SK-N-MC (cell line): ENCODE measurements around the gene ADAMTS17.

Experiments
- DNase-seq: peaks from one replicate; pipeline ENCODE4 v3.0.0-alpha.2; 2011; ENCODE audit warnings: low read depth, low spot score
- H3K27ac ChIP-seq: fragments of 200-600 bp; sonication (generic); 2 replicates; pipeline ENCODE4 v1.5.1; 2016; ENCODE audit warnings: mixed run types
- H3K36me3 ChIP-seq: fragments of 200-600 bp; sonication (generic); 2 replicates; pipeline ENCODE4 v1.6.1; 2017; ENCODE audit warnings: antibody characterized with exemption, low read length, mixed read lengths; ENCODE audit not compliant: insufficient read depth
- H3K4me3 ChIP-seq: fragments of 200-600 bp; sonication (generic); 2 replicates; pipeline ENCODE4 v1.5.1; 2016
- H3K9ac ChIP-seq: fragments of 200-600 bp; sonication (generic); 2 replicates; pipeline ENCODE4 v1.8.0; 2017; ENCODE audit warnings: mixed run types, mixed read lengths; ENCODE audit not compliant: insufficient read length
- H3K9me3 ChIP-seq: fragments of 200-600 bp; sonication (generic); 2 replicates; pipeline ENCODE4 v1.6.1; 2017; ENCODE audit warnings: low read depth, mild to moderate bottlenecking, antibody characterized with exemption, low read length, moderate library complexity, mixed read lengths
- EZH2 ChIP-seq: fragments of 200-600 bp; sonication (generic); IDR thresholded peaks from one replicate; pipeline ENCODE4 v1.6.1; 2017; ENCODE audit warnings: antibody characterized with exemption
- FOXP2 ChIP-seq: optimal IDR thresholded peaks from 2 replicates; pipeline ENCODE3; 2011; ENCODE audit warnings: mild to moderate bottlenecking, moderate library complexity; ENCODE audit not compliant: insufficient read depth; ENCODE audit errors: extremely low read length, control extremely low read depth
- POLR2AphosphoS5 ChIP-seq: IDR thresholded peaks from 2 replicates; pipeline ENCODE4 v1.6.1; 2012; ENCODE audit warnings: mild to moderate bottlenecking, low read depth, low read length, borderline replicate concordance

Gene ADAMTS17

DNA sequence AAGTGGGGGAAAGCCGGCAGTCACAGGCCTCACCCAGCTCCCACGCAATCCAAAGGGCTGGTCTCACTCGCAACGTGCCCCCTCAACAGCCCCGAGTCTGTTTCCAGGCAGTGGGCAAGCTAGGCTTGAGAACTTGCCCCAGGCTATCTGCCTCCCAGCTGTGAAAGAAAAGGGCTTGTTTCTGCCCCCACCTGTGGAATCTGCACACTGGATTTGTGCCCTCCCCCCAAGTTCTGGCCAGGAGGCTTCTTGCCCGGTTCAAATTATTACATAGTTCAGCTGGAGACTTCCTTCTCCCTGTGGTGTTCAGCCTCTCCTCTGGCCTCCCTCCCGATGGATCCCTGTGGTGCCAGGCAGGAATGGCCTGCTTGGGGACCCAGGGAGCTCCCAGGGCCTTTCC, 324.6 kb downstream of the ADAMTS17 start:
- DNase-seq, result no peak
- TF ChIP-seq POLR2AphosphoS5, result no peak
- no peak for TF ChIP-seq FOXP2

DNA sequence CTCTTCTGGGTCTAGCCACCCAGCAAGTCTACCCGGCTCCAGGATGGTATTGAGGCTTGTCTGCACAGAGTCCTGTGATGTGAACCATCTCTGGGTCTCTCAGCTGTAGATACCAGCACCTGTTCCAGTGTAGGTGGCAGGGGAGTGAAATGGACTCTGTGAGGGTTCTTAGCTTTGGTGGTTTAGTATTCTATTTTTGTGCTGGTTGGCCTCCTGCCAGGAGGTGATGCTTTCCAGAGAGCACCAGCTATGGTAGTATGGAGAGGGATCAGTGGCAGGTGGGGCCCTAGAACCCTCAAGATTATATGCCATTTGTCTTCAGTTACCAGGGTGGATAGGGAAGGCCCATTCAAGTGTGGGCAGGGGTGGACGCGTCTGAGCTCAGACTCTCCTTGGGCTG, 325.1 kb downstream of the ADAMTS17 start:
- Histone ChIP-seq H3K4me3 (no peak overlapping the region), H3K36me3 (no peaks in the 10 kb centered on the region), H3K9me3 (no peaks in the 10 kb centered on the region), H3K27ac (no peak overlapping the region), H3K9ac (no peak overlapping the region)
- no peak for DNase-seq
- no peak for TF ChIP-seq FOXP2
- TF ChIP-seq POLR2AphosphoS5, result no peak
- TF ChIP-seq EZH2, result no peak

More for the DNA sequence above, 324.6 kb downstream of the ADAMTS17 start:
- no peak overlapping the region for H3K9ac ChIP-seq
- H3K4me3 ChIP-seq, result no peak overlapping the region
- no peaks in the 10 kb centered on the region for H3K9me3 ChIP-seq
- no peak overlapping the region for H3K27ac ChIP-seq
- H3K36me3 ChIP-seq, result no peaks in the 10 kb centered on the region

DNA sequence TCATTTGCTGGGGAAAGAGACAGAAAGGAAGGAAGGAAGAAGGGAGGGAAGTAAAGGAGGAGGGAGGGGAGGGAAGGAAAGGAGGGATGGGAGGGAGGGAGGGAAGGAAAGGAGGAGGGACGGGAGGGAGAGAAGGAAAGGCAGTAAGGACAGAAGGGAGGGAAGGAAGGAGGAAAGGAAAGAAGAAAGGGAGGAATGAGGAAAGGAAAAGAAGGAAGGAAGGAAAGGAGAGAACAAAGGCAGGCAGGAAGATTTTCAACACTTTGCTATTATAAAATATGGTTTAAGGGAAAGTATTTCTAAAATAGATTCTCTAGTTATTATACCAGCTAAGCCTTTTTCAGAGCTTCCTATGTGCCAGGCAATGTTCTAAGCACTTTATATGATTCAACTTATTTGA, 330.5 kb downstream of the ADAMTS17 start:
- no peak overlapping the region for H3K27ac ChIP-seq
- DNase-seq, result no peak
- H3K9ac ChIP-seq, result no peak overlapping the region
- no peak for TF ChIP-seq EZH2
- TF ChIP-seq FOXP2, result no peak
- no peak for TF ChIP-seq POLR2AphosphoS5
- no peaks in the 10 kb centered on the region for H3K36me3 ChIP-seq
- H3K9me3 ChIP-seq, result no peaks in the 10 kb centered on the region
- H3K4me3 ChIP-seq, result no peak overlapping the region

DNA sequence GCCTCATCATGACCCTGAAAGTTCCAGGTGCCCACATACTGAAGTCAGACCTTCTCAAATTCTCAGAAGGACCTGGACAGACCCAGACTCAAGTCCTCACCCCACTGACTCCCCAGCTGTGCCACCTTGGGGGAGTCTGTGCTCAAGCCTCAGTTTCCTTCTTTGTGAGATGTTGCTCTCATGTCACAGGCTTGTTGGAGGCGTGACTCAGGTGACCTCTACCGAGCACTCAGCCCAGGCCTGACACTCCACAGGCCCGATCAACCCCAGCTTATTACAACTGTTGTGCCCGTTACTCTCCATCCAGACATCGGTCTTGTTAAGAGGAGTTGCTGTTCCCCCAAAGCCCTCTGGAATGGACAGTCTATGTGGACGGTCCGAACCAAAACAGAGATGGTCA, 332.4 kb downstream of the ADAMTS17 start:
- Histone ChIP-seq H3K9me3 (no peaks in the 10 kb centered on the region), H3K36me3 (no peaks in the 10 kb centered on the region), H3K27ac (no peak overlapping the region), H3K9ac (no peak overlapping the region), H3K4me3 (no peak overlapping the region)
- no peak for DNase-seq
- no peak for TF ChIP-seq POLR2AphosphoS5
- TF ChIP-seq EZH2, result no peak
- TF ChIP-seq FOXP2, result no peak

DNA sequence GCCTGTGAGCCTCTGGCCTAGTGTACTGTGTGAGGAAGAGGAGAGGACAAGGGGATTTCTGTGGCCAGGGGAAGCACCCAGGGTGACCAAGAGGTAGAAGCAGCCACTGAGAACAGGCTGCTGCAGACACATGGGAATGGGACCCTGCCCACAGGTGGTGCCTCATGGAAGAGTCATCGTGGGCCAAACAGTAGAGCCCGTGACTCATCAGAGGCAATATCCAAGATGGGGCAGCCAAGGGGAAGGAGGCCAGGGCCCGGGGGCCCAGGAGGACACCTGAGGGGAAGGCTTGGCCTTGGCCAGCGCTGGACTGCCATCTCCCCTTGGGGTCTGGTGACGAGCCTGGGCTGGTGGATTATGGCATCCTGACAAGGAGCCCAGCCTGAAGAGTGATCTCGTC, 333.5 kb downstream of the ADAMTS17 start:
- Histone ChIP-seq H3K36me3 (no peaks in the 10 kb centered on the region), H3K27ac (no peak overlapping the region), H3K9me3 (no peaks in the 10 kb centered on the region), H3K4me3 (no peak overlapping the region), H3K9ac (no peak overlapping the region)
- TF ChIP-seq EZH2 (no peak), FOXP2 (no peak), POLR2AphosphoS5 (no peak)
- DNase-seq, result no peak

DNA sequence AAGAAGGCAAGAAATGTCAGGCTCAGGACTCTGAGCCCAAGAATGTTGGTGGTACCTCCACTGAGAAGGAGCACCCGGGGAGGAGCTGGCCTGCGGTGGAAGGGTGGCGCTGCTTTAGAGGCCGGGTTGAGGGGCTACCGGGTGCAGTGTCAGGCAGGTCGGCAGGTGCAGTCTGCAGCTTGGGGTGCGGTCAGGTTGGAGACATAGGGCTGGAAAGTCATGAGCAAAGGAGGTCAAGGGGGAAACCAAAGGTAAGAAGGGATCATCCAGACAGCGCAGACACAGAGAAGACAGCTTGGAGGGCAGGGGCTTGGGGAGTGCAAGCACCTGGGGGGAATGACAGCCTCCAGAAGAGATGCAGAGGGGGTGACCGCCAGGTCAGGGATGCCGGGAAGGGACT, 334.2 kb downstream of the ADAMTS17 start:
- no peak overlapping the region for H3K4me3 ChIP-seq
- no peaks in the 10 kb centered on the region for H3K9me3 ChIP-seq
- DNase-seq, result no peak
- no peak overlapping the region for H3K27ac ChIP-seq
- no peaks in the 10 kb centered on the region for H3K36me3 ChIP-seq
- TF ChIP-seq EZH2, result no peak
- TF ChIP-seq FOXP2, result no peak
- no peak for TF ChIP-seq POLR2AphosphoS5
- H3K9ac ChIP-seq, result no peak overlapping the region

DNA sequence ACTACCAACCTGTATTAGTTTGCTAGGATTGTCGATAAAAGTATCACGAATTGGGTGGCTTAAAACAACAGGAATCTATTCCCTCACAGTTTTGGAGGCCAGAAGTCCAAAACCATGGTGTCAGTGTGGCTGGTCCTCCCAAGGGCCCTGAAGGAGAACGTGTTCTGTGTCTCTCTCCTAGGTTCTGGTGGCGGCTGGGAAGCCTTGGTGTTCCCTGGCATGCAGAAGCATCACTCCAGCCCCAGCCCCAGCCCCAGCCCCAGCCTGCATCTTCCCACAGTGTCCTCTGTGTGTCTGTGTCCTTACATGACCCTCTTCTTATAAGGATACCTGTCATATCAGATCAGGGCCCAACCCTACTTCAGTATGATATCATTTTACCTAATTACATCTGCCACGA, 336.1 kb downstream of the ADAMTS17 start:
- Histone ChIP-seq H3K9ac (no peak overlapping the region), H3K9me3 (no peaks in the 10 kb centered on the region), H3K27ac (no peak overlapping the region), H3K36me3 (no peaks in the 10 kb centered on the region), H3K4me3 (no peak overlapping the region)
- no peak for TF ChIP-seq POLR2AphosphoS5
- no peak for TF ChIP-seq FOXP2
- no peak for TF ChIP-seq EZH2
- DNase-seq, result no peak

DNA sequence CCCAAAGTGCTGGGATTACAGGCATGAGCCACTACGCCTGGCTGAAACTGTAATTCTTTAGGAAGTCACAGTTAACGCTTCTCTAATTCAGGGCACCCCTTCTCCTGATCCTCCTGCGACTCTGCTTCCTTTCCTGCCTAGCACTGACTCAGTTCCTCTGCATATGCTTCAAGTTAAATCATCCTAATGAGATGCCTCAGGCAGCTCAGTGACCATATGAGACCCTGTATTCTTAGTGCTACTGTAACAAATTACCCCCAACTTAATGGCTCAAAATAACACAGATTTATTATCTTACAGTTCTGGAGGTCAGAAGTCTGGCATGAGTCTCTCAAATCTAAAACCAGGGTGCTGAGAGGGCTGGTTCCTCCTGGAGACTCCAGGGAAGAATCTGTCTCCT, 336.8 kb downstream of the ADAMTS17 start:
- Histone ChIP-seq H3K27ac (no peak overlapping the region), H3K9ac (no peak overlapping the region), H3K4me3 (no peak overlapping the region), H3K9me3 (no peaks in the 10 kb centered on the region), H3K36me3 (no peaks in the 10 kb centered on the region)
- DNase-seq, result no peak
- TF ChIP-seq POLR2AphosphoS5, result no peak
- no peak for TF ChIP-seq FOXP2
- TF ChIP-seq EZH2, result no peak

DNA sequence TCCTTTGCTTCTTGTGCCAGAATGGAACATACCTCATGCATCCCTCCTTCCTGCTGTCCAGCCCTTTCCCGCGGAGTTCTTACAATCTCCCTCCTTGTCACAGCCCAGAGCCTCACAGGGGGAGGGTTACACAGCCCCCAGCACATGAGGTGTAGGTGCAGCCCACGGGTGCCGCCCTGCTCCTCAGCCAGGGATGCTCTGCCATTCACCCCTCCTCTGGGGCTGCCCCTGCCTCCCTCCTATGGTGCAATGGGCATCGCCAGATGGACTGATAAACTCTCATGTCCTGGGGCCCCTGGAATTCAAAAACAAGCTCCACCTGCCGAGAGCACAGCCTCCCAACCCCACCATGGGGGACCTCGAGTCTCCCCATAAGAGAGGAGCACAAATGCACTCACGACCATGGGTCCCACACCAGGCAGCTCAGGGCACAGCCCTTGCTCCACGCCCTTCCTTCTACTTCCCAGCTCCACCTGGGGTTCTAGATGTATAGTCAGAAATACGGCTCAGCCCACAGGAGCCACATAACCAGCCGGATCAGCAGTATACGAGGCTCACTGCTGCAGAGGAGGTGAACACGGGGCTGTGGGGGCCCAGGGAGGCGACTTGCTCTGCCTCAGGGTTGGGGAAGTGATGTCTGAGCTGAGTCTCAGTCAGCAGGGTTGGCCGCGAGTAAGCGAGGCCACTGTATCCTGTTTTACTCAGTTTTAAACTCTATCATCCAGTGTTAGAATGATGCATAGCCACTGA, 338.8 kb downstream of the ADAMTS17 start:
- no peak overlapping the region for H3K9ac ChIP-seq
- H3K27ac ChIP-seq, result no peak overlapping the region
- H3K4me3 ChIP-seq, result no peak overlapping the region
- TF ChIP-seq EZH2, result no peak
- no peak for TF ChIP-seq FOXP2
- no peak for TF ChIP-seq POLR2AphosphoS5
- H3K36me3 ChIP-seq, result no peaks in the 10 kb centered on the region
- DNase-seq, result no peak
- H3K9me3 ChIP-seq, result no peaks in the 10 kb centered on the region
